ENCODE data around the gene POP7. TPM values are rescaled to one million over a fixed set of nuclear protein-coding genes. Genes with fewer than 3 reads are reported as not detected.

The POP7 gene
- total RNA-seq, 1 experiment from 2014 or later = 72.6 TPM

DNA sequence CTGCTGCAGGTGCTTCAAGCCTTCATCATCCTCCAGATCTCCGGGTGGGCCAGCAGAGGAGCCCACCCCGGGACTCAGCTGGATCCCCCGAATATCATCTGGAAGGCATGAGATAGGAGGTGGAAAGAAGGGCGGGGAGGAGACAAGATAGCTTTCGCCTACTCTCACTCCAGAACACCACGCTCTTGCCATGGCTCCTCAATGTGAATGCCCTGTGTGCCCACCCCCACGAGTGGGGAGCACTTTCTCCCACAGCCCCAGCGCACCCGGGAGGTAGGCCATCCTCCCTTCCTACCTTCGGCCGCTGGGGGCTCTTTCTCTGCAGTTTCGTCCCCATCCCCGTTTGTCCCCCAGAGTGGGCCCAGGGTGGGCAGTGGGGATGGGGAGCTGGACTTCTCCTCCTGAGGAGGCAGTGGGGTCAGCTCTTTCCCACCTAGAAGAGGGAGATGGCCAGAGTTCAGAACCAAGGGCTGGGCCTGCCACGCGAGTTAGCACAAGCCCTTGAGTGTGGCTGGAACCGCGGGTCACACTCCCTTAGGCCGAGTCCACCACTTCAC is 20.8 kb upstream of the POP7 start:
- peaks cover 11% of the 10 kb centered on the region for H3K4me1 ChIP-seq (ENCODE audit: insufficient read depth, low read length, poor library complexity, severe bottlenecking)
- TF ChIP-seq, protein P1, sequence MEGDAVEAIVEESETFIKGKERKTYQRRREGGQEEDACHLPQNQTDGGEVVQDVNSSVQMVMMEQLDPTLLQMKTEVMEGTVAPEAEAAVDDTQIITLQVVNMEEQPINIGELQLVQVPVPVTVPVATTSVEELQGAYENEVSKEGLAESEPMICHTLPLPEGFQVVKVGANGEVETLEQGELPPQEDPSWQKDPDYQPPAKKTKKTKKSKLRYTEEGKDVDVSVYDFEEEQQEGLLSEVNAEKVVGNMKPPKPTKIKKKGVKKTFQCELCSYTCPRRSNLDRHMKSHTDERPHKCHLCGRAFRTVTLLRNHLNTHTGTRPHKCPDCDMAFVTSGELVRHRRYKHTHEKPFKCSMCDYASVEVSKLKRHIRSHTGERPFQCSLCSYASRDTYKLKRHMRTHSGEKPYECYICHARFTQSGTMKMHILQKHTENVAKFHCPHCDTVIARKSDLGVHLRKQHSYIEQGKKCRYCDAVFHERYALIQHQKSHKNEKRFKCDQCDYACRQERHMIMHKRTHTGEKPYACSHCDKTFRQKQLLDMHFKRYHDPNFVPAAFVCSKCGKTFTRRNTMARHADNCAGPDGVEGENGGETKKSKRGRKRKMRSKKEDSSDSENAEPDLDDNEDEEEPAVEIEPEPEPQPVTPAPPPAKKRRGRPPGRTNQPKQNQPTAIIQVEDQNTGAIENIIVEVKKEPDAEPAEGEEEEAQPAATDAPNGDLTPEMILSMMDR (conservative IDR thresholded peaks at IDR 0.05; ENCODE audit: low read depth, low read length) = no peak
- TF ChIP-seq EZH2 (IDR thresholded peaks at IDR 0.05; ENCODE audit: borderline replicate concordance, low read depth, low read length, poor library complexity, severe bottlenecking) = no peak
- no peak for DNase-seq (ENCODE audit: low spot score)
- BruUV-seq (replicated peaks) = no TSS peak
- CTCF ChIA-PET = no interaction called here
- no peaks in the 10 kb centered on the region for H3K9me3 ChIP-seq (ENCODE audit: low read depth, low read length, poor library complexity, severe bottlenecking)
- intact Hi-C loops (cut with micrococcal nuclease; ENCODE audit: unreplicated experiment) = no loop called here
- peaks cover 96% of the 10 kb centered on the region for H3K36me3 ChIP-seq (ENCODE audit: insufficient read depth, low read length, poor library complexity, severe bottlenecking)
- POLR2A ChIA-PET (ENCODE audit: low non-redundant PET) = no interaction called here
- H3K27ac ChIP-seq (ENCODE audit: low read depth, low read length, poor library complexity, severe bottlenecking) = no peak overlapping the region
- H3K27me3 ChIP-seq (replicated peaks; ENCODE audit: insufficient read depth, low read depth, low read length, poor library complexity) = no peaks in the 10 kb centered on the region
- H3K4me3 ChIP-seq (ENCODE audit: low read depth, low read length, poor library complexity, severe bottlenecking) = no peak overlapping the region

DNA sequence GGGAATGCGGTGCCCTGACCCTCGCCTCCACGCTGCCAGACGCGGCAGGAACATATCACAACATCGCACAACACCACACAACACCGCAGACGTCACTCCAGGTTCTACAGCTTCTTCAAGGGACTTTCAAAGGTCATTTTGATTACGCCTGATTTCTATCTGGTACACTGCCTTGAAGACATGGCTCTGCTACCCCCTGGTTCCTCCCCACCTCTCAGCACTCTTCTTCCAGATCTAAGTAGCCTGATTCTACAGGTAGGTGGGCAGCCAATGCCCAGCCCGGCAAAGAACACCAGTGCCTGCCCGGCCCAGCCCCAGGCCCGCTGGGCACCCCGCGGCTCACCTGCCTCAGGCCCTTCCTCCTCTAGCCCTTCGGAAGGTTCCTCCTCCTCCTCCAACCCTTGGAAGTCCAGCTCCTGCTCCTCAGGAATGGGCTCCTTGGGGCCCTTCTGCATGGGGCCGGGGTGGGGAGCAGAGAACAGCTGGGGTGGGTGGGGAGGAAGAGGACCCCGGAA is 20.2 kb upstream of the POP7 start:
- no peak overlapping the region for H3K4me3 ChIP-seq (ENCODE audit: low read depth, low read length, poor library complexity, severe bottlenecking)
- H3K27ac ChIP-seq (ENCODE audit: low read depth, low read length, poor library complexity, severe bottlenecking) = no peak overlapping the region
- ChIA-PET CTCF (no interaction called here), POLR2A (ENCODE audit: low non-redundant PET) (no interaction called here)
- no peak for DNase-seq (ENCODE audit: low spot score)
- TF ChIP-seq, protein P1 (conservative IDR thresholded peaks at IDR 0.05; ENCODE audit: low read depth, low read length) = no peak
- no peak for TF ChIP-seq EZH2 (IDR thresholded peaks at IDR 0.05; ENCODE audit: borderline replicate concordance, low read depth, low read length, poor library complexity, severe bottlenecking)
- peaks cover 5% of the 10 kb centered on the region for H3K4me1 ChIP-seq (ENCODE audit: insufficient read depth, low read length, poor library complexity, severe bottlenecking)
- no peaks in the 10 kb centered on the region for H3K27me3 ChIP-seq (replicated peaks; ENCODE audit: insufficient read depth, low read depth, low read length, poor library complexity)
- no TSS peak for BruUV-seq (replicated peaks)
- peaks cover 90% of the 10 kb centered on the region for H3K36me3 ChIP-seq (ENCODE audit: insufficient read depth, low read length, poor library complexity, severe bottlenecking)
- intact Hi-C loops (cut with micrococcal nuclease; ENCODE audit: unreplicated experiment) = no loop called here
- no peaks in the 10 kb centered on the region for H3K9me3 ChIP-seq (ENCODE audit: low read depth, low read length, poor library complexity, severe bottlenecking)

DNA sequence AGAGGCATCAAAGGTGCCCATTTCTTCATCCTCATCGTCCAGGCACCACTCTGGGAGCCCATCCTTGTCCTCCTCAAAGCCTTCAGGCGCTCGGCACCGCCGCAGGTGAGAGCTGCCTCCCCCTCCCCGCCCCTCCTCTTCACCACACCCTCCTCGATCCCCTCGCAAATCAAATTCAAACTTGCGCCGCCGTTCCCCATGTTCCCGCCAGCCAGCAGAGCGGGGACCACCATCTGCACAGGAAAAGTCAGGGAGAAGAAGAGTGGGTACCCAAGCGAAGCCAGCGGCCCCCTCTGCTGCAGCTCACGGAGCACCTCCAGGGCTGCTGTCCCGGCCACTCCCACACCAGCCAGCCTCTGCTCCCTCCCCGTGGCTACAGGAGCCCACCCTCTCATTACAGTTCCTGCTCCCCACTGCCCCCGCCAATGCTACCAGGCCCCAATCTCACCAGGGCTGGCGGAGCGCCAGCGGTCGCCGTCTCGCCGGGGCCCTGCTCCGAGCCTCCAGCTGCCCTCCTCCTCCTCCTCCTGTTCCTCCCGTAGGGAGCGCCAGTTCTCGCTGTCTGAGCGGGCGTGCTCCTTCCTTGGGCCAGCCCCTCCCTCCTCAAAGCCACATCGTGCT is 19.6 kb upstream of the POP7 start:
- no peak for DNase-seq (ENCODE audit: low spot score)
- CTCF ChIA-PET = no interaction called here

More for the DNA sequence above, 19.6 kb upstream of the POP7 start:
- no peak overlapping the region for H3K4me3 ChIP-seq (ENCODE audit: low read depth, low read length, poor library complexity, severe bottlenecking)
- POLR2A ChIA-PET (ENCODE audit: low non-redundant PET) = no interaction called here
- no peaks in the 10 kb centered on the region for H3K27me3 ChIP-seq (replicated peaks; ENCODE audit: insufficient read depth, low read depth, low read length, poor library complexity)
- no peak for TF ChIP-seq EZH2 (IDR thresholded peaks at IDR 0.05; ENCODE audit: borderline replicate concordance, low read depth, low read length, poor library complexity, severe bottlenecking)
- TF ChIP-seq, protein P1 (conservative IDR thresholded peaks at IDR 0.05; ENCODE audit: low read depth, low read length) = no peak
- BruUV-seq (replicated peaks) = no TSS peak
- H3K9me3 ChIP-seq (ENCODE audit: low read depth, low read length, poor library complexity, severe bottlenecking) = no peaks in the 10 kb centered on the region
- peaks cover 3% of the 10 kb centered on the region for H3K4me1 ChIP-seq (ENCODE audit: insufficient read depth, low read length, poor library complexity, severe bottlenecking)
- H3K36me3 ChIP-seq (ENCODE audit: insufficient read depth, low read length, poor library complexity, severe bottlenecking) = peaks cover 89% of the 10 kb centered on the region
- H3K27ac ChIP-seq (ENCODE audit: low read depth, low read length, poor library complexity, severe bottlenecking) = no peak overlapping the region
- intact Hi-C loops (cut with micrococcal nuclease; ENCODE audit: unreplicated experiment) = no loop called here

Measured in A673 (cell line).